WTC11 (cell line): ENCODE results near the gene GOLGA8R.
A peak's percentile ranks its signal among the peaks of the same experiment; 100 is the strongest.
"Not testable (repeated sequence)": the region's sequence is repeated elsewhere in the genome, so short reads cannot be mapped to it uniquely, and the experiment has no call there.

Source experiments
- ATF2 ChIP-seq: sonication (generic); formaldehyde crosslinking; IDR thresholded peaks from 2 replicates; pipeline ENCODE4 v1.8.1; 2022; ENCODE audit warnings: low read depth, missing genetic modification reagents, borderline replicate concordance
- CTCF ChIP-seq: fragments of 200-600 bp; IDR thresholded peaks from 2 replicates; pipeline ENCODE4 v1.8.0; 2022; ENCODE audit warnings: antibody characterized with exemption
- ETV6 ChIP-seq: sonication (generic); formaldehyde crosslinking; IDR thresholded peaks from 2 replicates; pipeline ENCODE4 v1.8.1; 2022; ENCODE audit warnings: mild to moderate bottlenecking, missing genetic modification reagents
- HMGA2 ChIP-seq: fragments of 250-450 bp; sonication (Bioruptor Pico); IDR thresholded peaks from 2 replicates; pipeline ENCODE4 v1.4.0; 2021; ENCODE audit warnings: mild to moderate bottlenecking, moderate library complexity
- NFYB ChIP-seq: sonication (generic); formaldehyde crosslinking; conservative IDR thresholded peaks from 2 replicates; pipeline ENCODE4 v1.8.0; 2022; ENCODE audit warnings: low read depth, missing genetic modification reagents
- PRDM15 ChIP-seq: sonication (generic); formaldehyde crosslinking; IDR thresholded peaks from 2 replicates; pipeline ENCODE4 v1.8.0; 2022; ENCODE audit warnings: missing genetic modification reagents
- RELA ChIP-seq: sonication (generic); formaldehyde crosslinking; IDR thresholded peaks from 2 replicates; pipeline ENCODE4 v1.8.1; 2022; ENCODE audit warnings: missing genetic modification reagents, mild to moderate bottlenecking, borderline replicate concordance
- SMAD4 ChIP-seq: sonication (generic); formaldehyde crosslinking; IDR thresholded peaks from 2 replicates; pipeline ENCODE4 v1.8.0; 2022; ENCODE audit warnings: mild to moderate bottlenecking, missing genetic modification reagents
- TEAD4 ChIP-seq: sonication (generic); formaldehyde crosslinking; IDR thresholded peaks from 2 replicates; pipeline ENCODE4 v1.8.0; 2022; ENCODE audit warnings: mild to moderate bottlenecking, missing genetic modification reagents
- ZNF263 ChIP-seq: sonication (generic); formaldehyde crosslinking; IDR thresholded peaks from 2 replicates; pipeline ENCODE4 v1.8.1; 2022; ENCODE audit warnings: low read depth, mild to moderate bottlenecking, moderate library complexity, missing genetic modification reagents
- ZNF317 ChIP-seq: sonication (generic); formaldehyde crosslinking; IDR thresholded peaks from 2 replicates; pipeline ENCODE4 v1.8.1; 2023; ENCODE audit warnings: low read depth, mild to moderate bottlenecking, moderate library complexity, missing genetic modification reagents, borderline replicate concordance
- ZNF512 ChIP-seq: sonication (generic); formaldehyde crosslinking; IDR thresholded peaks from 2 replicates; pipeline ENCODE4 v1.8.1; 2022; ENCODE audit warnings: missing genetic modification reagents, borderline replicate concordance

- peak; percentile 37; the same call in 1 of the 2 replicates for TF ChIP-seq CTCF
- not testable (repeated sequence) for TF ChIP-seq HMGA2 (CRISPR knock-in tag); ZNF317 (CRISPR knock-in tag); NFYB (CRISPR knock-in tag); ZNF263; TEAD4 (CRISPR knock-in tag); ATF2 (CRISPR knock-in tag); ZNF512 (CRISPR knock-in tag); PRDM15; RELA (CRISPR knock-in tag); ETV6 (CRISPR knock-in tag); SMAD4 (CRISPR knock-in tag)
Observed at GRCh38 chr15:30398988-30399387, 15.1 kb downstream of the GOLGA8R start.
